K562 (cell line): ENCODE results near the gene KISS1R. TPM values are rescaled to one million over a fixed set of nuclear protein-coding genes. Genes with fewer than 3 reads are reported as not detected.
A peak's percentile ranks its signal among the peaks of the same experiment; 100 is the strongest.

Experiments used
- CHD4 ChIP-seq: fragments of 200-600 bp; sonication (generic); IDR thresholded peaks from 3 replicates; pipeline ENCODE4 v1.6.1; 2012; ENCODE audit warnings: low read depth, mild to moderate bottlenecking, mixed read lengths, low read length, inconsistent platforms; ENCODE audit not compliant: insufficient read depth, insufficient replicate concordance, poor library complexity, severe bottlenecking
- NFXL1 ChIP-seq: fragments of 450-650 bp; formaldehyde crosslinking; IDR thresholded peaks from 2 replicates; pipeline ENCODE4 v1.4.0; 2021; ENCODE audit warnings: mild to moderate bottlenecking
- polyA plus RNA-seq, 8 experiments: library from polyadenylated mRNA; depleted of rRNA in 4 of 8; stranded (reverse) in 5 of 8; unstranded in 3 of 8; fragments of >200 nt; fragmentation: Nextera tagmentation in 2 of 8; fragmentation: Illumina TruSeq in 1 of 8; extraction: Ambion mirVana in 2 of 8; extraction: Trizol in 1 of 8; gene quantifications; 2 replicates each; pipeline versions ENCODE4 v1.2.1 to v1.2.3, GENCODE V29; 2011 to 2014; ENCODE audit warnings: inconsistent platforms in 1 of 8, missing spikeins in 1 of 8
- total RNA-seq, 7 experiments: library from RNA; depleted of rRNA in 6 of 7; stranded (reverse); fragments of >200 nt in 6 of 7; fragmentation: Illumina TruSeq in 2 of 7; extraction: Trizol in 2 of 7; gene quantifications; 2 replicates each; pipeline versions ENCODE4 v1.2.1 to v1.2.3, GENCODE V29; 2011 to 2021; ENCODE audit warnings: low replicate concordance in 1 of 7
- TF ChIP-seq, protein P1 (sequence below), 3 experiments: fragments of 200-800 bp in 1 of 3; sonication (Bioruptor generic) in 1 of 3; sonication (generic) in 1 of 3; formaldehyde crosslinking in 1 of 3; IDR thresholded peaks; 2 replicates each; pipeline versions ENCODE4 v1.6.1 to v1.8.0; 2016 to 2022; ENCODE audit warnings: mild to moderate bottlenecking in 2 of 3, missing compliant biosample characterization in 2 of 3, missing genetic modification characterization in 2 of 3, missing genetic modification reagents in 1 of 3
- TF ChIP-seq, protein P2 (sequence below): sonication (generic); formaldehyde crosslinking; IDR thresholded peaks from 2 replicates; pipeline ENCODE4 v1.8.0; 2023; ENCODE audit warnings: mild to moderate bottlenecking, missing genetic modification reagents
- TF ChIP-seq, protein P3 (sequence below): sonication (generic); formaldehyde crosslinking; IDR thresholded peaks from 2 replicates; pipeline ENCODE4 v1.8.0; 2022; ENCODE audit warnings: missing genetic modification reagents, mild to moderate bottlenecking, moderate library complexity, borderline replicate concordance
- TF ChIP-seq, protein P4 (sequence below): fragments of 450-650 bp; IDR thresholded peaks from 2 replicates; pipeline ENCODE4 v1.6.1; 2016; ENCODE audit warnings: mild to moderate bottlenecking, moderate library complexity

Gene KISS1R
- total and polyA plus RNA-seq, 9 of the 15 experiments (the other 6 are each of a cell fraction or from before 2014, with no cell fraction given) = 0.37 to 39.4 (median 2.0) TPM

DNA sequence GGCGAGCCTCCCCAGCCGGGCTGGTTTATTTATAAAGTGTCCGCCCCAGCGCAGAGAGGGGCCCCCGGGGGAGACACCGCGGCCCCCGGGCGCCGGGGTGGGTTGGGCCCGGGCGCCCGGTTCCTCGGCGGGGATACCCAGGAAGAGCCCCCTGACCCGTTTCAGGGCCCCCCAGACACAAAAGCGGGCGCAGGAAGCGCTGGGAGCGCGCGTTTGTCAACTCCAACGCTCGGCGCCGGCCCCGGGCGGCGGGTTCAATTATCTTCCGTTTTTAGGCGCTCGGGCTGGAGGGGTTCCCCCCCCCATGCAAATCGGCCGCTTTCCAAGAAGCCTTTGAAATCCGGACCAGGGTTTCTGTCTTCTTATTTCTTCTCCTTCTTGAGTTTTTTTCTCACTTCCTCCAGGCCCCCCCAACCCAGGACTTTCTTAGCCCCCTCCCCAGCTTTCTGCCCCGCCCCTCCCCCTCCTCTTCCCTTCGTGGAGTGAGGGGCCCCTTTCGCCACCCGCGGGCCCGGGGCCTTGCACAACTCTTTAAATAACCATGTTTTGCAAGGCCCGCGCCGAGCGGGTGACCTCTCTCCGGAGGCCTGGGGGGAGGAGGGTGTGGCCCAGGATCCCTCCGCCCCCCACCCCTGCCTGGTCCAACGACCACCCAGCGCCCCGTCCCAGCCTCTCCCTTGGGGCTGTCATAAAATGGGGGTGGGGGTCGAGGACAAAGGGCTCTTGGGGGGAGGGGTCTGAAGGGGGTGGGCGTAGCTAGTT lies 9.6 kb downstream of the KISS1R start (continued):
- TF ChIP-seq, protein P1, sequence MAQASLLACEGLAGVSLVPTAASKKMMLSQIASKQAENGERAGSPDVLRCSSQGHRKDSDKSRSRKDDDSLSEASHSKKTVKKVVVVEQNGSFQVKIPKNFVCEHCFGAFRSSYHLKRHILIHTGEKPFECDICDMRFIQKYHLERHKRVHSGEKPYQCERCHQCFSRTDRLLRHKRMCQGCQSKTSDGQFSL (CRISPR knock-in tag; IDR thresholded peaks at IDR 0.05) = peak; percentile 63; the same call in 1 of the 2 replicates
- TF ChIP-seq, protein P1 (tag; IDR thresholded peaks at IDR 0.05) = peak in 1 of 2 experiments; percentile 40; a peak in 2 of 4 replicates
- TF ChIP-seq NFXL1 (CRISPR knock-in tag) (no peak), CHD4 (peak; percentile 47)
- TF ChIP-seq, protein P2, sequence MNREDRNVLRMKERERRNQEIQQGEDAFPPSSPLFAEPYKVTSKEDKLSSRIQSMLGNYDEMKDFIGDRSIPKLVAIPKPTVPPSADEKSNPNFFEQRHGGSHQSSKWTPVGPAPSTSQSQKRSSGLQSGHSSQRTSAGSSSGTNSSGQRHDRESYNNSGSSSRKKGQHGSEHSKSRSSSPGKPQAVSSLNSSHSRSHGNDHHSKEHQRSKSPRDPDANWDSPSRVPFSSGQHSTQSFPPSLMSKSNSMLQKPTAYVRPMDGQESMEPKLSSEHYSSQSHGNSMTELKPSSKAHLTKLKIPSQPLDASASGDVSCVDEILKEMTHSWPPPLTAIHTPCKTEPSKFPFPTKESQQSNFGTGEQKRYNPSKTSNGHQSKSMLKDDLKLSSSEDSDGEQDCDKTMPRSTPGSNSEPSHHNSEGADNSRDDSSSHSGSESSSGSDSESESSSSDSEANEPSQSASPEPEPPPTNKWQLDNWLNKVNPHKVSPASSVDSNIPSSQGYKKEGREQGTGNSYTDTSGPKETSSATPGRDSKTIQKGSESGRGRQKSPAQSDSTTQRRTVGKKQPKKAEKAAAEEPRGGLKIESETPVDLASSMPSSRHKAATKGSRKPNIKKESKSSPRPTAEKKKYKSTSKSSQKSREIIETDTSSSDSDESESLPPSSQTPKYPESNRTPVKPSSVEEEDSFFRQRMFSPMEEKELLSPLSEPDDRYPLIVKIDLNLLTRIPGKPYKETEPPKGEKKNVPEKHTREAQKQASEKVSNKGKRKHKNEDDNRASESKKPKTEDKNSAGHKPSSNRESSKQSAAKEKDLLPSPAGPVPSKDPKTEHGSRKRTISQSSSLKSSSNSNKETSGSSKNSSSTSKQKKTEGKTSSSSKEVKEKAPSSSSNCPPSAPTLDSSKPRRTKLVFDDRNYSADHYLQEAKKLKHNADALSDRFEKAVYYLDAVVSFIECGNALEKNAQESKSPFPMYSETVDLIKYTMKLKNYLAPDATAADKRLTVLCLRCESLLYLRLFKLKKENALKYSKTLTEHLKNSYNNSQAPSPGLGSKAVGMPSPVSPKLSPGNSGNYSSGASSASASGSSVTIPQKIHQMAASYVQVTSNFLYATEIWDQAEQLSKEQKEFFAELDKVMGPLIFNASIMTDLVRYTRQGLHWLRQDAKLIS (CRISPR knock-in tag) = no peak
- TF ChIP-seq, protein P3, sequence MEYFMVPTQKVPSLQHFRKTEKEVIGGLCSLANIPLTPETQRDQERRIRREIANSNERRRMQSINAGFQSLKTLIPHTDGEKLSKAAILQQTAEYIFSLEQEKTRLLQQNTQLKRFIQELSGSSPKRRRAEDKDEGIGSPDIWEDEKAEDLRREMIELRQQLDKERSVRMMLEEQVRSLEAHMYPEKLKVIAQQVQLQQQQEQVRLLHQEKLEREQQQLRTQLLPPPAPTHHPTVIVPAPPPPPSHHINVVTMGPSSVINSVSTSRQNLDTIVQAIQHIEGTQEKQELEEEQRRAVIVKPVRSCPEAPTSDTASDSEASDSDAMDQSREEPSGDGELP (CRISPR knock-in tag) = 0 out of 2 replicates have a peak, but pooled peaks have one; percentile 22
- TF ChIP-seq, protein P4, sequence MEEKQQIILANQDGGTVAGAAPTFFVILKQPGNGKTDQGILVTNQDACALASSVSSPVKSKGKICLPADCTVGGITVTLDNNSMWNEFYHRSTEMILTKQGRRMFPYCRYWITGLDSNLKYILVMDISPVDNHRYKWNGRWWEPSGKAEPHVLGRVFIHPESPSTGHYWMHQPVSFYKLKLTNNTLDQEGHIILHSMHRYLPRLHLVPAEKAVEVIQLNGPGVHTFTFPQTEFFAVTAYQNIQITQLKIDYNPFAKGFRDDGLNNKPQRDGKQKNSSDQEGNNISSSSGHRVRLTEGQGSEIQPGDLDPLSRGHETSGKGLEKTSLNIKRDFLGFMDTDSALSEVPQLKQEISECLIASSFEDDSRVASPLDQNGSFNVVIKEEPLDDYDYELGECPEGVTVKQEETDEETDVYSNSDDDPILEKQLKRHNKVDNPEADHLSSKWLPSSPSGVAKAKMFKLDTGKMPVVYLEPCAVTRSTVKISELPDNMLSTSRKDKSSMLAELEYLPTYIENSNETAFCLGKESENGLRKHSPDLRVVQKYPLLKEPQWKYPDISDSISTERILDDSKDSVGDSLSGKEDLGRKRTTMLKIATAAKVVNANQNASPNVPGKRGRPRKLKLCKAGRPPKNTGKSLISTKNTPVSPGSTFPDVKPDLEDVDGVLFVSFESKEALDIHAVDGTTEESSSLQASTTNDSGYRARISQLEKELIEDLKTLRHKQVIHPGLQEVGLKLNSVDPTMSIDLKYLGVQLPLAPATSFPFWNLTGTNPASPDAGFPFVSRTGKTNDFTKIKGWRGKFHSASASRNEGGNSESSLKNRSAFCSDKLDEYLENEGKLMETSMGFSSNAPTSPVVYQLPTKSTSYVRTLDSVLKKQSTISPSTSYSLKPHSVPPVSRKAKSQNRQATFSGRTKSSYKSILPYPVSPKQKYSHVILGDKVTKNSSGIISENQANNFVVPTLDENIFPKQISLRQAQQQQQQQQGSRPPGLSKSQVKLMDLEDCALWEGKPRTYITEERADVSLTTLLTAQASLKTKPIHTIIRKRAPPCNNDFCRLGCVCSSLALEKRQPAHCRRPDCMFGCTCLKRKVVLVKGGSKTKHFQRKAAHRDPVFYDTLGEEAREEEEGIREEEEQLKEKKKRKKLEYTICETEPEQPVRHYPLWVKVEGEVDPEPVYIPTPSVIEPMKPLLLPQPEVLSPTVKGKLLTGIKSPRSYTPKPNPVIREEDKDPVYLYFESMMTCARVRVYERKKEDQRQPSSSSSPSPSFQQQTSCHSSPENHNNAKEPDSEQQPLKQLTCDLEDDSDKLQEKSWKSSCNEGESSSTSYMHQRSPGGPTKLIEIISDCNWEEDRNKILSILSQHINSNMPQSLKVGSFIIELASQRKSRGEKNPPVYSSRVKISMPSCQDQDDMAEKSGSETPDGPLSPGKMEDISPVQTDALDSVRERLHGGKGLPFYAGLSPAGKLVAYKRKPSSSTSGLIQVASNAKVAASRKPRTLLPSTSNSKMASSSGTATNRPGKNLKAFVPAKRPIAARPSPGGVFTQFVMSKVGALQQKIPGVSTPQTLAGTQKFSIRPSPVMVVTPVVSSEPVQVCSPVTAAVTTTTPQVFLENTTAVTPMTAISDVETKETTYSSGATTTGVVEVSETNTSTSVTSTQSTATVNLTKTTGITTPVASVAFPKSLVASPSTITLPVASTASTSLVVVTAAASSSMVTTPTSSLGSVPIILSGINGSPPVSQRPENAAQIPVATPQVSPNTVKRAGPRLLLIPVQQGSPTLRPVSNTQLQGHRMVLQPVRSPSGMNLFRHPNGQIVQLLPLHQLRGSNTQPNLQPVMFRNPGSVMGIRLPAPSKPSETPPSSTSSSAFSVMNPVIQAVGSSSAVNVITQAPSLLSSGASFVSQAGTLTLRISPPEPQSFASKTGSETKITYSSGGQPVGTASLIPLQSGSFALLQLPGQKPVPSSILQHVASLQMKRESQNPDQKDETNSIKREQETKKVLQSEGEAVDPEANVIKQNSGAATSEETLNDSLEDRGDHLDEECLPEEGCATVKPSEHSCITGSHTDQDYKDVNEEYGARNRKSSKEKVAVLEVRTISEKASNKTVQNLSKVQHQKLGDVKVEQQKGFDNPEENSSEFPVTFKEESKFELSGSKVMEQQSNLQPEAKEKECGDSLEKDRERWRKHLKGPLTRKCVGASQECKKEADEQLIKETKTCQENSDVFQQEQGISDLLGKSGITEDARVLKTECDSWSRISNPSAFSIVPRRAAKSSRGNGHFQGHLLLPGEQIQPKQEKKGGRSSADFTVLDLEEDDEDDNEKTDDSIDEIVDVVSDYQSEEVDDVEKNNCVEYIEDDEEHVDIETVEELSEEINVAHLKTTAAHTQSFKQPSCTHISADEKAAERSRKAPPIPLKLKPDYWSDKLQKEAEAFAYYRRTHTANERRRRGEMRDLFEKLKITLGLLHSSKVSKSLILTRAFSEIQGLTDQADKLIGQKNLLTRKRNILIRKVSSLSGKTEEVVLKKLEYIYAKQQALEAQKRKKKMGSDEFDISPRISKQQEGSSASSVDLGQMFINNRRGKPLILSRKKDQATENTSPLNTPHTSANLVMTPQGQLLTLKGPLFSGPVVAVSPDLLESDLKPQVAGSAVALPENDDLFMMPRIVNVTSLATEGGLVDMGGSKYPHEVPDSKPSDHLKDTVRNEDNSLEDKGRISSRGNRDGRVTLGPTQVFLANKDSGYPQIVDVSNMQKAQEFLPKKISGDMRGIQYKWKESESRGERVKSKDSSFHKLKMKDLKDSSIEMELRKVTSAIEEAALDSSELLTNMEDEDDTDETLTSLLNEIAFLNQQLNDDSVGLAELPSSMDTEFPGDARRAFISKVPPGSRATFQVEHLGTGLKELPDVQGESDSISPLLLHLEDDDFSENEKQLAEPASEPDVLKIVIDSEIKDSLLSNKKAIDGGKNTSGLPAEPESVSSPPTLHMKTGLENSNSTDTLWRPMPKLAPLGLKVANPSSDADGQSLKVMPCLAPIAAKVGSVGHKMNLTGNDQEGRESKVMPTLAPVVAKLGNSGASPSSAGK = no peak
